Astrocyte (in vitro differentiated cells and primary cell): ENCODE results near the gene MLIP.

Source experiments
- CTCF ChIP-seq: IDR thresholded peaks from 2 replicates; pipeline ENCODE4 v1.5.1; 2011; ENCODE audit warnings: low read depth, mild to moderate bottlenecking, inconsistent platforms, low read length, moderate library complexity; ENCODE audit not compliant: insufficient read depth
- EZH2 ChIP-seq: IDR thresholded peaks from 2 replicates; pipeline ENCODE4 v1.6.1; 2012; ENCODE audit warnings: mild to moderate bottlenecking, low read length, inconsistent platforms; ENCODE audit not compliant: insufficient read depth

GRCh38 chr6:54085541-54085940 lies 25.7 kb upstream of the MLIP start:
- TF ChIP-seq CTCF (no peak), EZH2 (no peak)
